ENCODE measurements around the gene SRCIN1.

Gene SRCIN1

DNA sequence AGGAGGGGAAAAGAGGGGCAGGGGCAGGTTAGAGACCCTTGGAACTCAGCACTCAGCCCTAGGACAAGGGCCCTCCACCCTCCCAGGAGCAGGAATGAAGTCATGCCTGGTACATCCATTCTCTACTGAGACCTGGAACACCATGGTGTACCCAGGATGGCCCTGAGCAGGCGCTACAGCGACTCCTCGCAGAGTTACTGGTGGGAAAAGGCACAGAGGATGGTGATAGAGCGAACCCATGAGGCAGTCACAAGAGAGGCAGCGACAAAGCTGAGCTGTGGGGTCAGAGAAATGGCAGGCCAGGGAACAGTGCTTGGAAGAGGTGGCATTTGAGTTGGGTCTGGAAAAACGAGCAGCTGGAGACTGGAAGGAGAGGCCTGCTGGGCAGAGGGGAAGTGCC, 37.5 kb downstream of the SRCIN1 start:
- H3K4me3 ChIP-seq, result no peak overlapping the region
- no peak overlapping the region for H3K27ac ChIP-seq

DNA sequence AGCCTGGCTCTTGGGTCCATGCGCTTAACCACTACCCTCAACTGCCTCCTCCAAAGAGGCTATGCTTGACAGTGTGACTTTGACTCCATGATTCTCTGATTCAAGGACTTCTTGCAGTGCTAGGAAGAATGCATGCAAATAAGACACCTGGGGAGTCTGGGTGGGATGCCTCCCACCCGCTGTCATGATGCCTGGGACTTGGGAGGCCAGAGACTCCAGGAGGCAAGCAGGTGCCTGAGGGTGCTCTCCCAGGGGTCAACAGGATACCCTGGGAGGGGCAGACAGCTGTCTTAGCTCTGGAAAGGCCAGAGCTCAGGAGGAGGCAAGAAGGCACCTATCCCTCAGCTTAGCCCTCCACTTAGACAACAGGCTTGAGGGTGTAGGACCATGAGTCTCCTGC, 38.4 kb downstream of the SRCIN1 start:
- Histone ChIP-seq H3K27ac (no peak overlapping the region), H3K4me3 (no peak overlapping the region)

DNA sequence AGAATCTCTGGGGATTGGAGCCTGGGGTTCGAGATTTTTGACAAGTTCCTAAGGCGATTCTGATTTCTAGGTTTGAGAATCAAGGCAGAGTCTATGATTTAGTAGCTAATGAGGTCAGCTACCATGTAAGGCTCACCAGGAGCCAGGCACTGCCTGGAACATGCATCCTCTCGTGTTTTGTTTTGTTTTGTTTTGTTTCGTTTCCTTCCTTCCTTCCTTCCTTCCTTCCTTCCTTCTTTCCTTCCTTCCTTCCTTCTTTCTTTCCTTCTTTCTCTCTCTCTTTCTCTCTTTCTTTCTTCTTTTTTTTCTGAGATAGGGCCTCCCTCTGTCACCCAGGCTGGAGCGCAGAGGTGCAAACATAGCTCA, 39.1 kb downstream of the SRCIN1 start:
- Histone ChIP-seq H3K27ac (no peak overlapping the region), H3K4me3 (no peak overlapping the region)

DNA sequence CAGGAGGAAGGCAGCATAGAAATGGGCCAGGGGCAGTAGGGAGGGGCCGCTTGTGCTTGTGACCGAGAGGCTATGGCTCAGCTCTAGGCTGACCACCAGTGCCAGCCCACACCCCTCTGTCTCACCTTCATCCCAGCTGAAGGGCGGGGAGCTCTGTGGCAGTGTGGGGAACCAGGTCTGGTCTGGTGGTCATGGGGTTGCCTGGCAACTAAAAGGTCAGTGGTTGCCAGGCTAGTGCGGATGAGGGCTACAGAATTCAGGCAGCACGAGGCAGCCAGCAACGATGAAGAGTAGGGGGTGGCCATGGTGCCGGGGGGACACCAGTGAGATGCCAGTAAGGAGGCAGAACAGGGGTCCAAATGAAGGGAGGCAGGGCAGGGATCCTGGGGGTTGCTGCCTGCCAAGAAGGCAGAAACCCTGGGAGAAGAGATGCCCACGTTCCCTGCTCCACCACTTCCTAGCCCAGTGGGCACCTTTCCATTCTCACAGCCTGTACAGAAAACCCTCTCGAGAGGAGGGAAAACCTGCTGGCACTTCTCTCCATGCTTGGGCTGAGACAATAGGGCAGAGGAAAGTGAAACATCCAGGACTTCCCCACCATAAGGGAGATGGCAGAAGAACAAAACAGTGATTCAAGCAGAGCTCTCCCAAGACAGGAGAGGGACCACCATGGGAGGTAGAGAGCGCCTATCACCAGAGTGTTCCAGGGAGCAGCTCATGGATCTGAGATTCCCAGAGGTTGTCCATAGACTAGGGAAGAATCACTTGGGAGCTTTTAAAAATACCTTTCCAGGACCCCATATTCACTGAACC, 39.7 kb downstream of the SRCIN1 start:
- no peak overlapping the region for H3K4me3 ChIP-seq
- no peak overlapping the region for H3K27ac ChIP-seq

- no peak overlapping the region for H3K4me3 ChIP-seq
- no peak overlapping the region for H3K27ac ChIP-seq
Observed at GRCh38 chr17:38564869-38565268, 40.9 kb downstream of the SRCIN1 start.

DNA sequence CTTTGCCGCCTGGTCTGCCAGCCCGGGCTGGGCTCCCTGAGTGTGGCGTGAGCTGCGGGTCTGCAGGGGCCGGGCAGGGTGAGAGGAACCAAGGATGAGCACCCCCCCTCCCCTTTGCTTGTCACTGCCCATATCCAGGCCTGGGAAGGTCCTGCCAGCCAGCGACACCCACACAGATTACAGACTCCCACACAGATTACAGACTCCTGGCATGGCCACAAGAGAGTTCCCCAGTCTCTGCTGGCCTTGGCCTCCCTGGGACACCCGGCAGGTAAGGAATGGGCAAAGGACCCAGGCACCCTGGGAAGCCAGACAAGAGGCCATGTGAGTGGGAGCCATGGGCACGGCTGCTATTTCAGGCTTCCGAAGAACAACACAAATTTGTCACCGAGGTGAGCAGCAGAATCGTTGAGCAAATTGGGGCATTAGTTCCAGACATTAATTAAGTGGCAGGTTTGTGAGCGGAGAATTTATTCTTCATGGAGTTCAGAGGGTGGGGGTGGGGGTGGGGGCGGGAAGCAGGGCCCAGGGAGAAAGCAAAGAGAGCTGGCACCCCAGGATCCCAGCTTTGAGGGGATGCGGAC, 41.4 kb downstream of the SRCIN1 start:
- Histone ChIP-seq H3K4me3 (no peak overlapping the region), H3K27ac (no peak overlapping the region)

GRCh38 chr17:38563362-38564253, 42.1 kb downstream of the SRCIN1 start:
- H3K4me3 ChIP-seq, result no peak overlapping the region
- no peak overlapping the region for H3K27ac ChIP-seq

DNA sequence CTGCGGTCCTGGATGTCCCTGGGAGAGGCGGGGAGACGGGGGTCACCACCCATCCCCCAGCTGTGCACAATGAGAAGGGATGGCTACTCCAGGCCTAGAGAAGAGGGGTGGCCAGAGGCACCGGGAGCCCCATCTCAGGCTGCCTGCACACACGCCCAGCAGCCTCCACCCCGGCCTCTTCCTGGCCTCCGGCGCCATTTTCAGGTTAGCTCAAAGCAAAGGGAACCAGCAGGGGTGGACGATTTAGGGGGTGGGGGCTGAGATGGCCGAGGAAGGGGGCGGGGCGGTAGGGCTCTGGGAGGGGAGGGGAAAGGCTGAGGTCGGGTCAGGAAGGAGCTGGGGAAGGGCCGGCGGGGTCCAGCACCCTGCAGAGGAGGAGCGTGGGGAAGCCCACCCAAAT, 42.8 kb downstream of the SRCIN1 start:
- Histone ChIP-seq H3K27ac (no peak overlapping the region), H3K4me3 (no peak overlapping the region)

- Histone ChIP-seq H3K27ac (no peak overlapping the region), H3K4me3 (no peak overlapping the region)
Observed at GRCh38 chr17:38562215-38562569, 43.6 kb downstream of the SRCIN1 start.

GRCh38 chr17:38561416-38562214, 44.1 kb downstream of the SRCIN1 start:
- Histone ChIP-seq H3K27ac (no peak overlapping the region), H3K4me3 (no peak overlapping the region)

DNA sequence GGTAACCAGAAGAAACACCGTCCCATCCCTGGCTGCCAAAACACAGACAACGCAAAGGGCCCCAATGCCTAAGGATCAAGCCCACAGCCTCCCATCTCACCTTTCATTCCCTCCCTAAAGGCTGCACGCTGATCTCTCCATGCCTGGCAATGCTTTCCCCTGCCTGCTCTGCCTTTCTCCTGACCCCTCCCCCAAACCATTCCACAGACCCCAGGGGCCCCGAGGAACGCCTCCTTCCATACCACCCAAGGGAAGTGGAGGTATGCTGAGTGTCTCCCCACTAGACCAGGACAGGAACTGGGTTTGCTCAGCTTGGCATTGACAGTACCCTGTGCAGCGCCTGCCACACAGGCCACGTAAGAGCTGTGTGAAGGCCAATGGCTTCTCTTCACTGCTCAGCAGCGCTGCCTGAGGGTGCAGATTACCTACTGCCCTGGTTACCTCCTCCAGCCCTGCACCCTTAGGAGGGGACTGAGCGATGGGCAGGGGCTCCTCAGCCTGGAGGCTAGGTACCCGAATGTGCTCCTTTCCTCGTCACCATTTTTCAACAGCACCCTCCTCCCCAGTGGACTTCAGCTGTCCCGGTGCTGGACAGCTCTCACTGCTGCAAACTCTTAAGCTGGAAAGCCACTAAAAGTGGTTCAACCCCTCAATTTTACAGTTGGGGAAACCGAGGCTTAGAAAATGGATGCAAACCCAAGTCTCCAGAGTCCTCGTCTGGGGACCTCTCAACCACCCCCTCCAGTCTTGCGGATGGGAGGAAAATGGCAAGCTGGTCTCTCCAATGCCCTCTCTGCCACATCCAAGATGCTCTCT, 45.0 kb downstream of the SRCIN1 start:
- H3K27ac ChIP-seq, result no peak overlapping the region

DNA sequence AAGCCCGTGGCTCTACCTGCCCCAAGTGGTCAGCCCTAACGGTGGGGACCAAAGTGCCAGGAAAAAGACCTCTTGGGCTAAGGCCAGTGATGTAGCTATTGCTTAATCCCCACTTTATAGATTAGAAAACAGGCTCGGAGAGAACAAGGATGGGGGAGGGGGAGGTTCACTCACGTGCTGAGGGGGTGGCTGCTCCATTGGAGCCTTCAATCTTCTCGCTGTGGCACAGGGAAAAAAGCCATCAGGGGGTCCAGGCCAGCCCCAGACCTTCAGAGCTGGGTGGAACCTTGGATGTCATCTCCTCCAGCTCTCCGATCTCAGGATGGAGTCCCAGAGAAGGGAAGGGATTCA, 45.9 kb downstream of the SRCIN1 start:
- Histone ChIP-seq H3K4me3 (peak overlapping the region in 2 of 7 experiments; percentile 43 to 53), H3K27ac (no peak overlapping the region)

More for the DNA sequence above, 45.0 kb downstream of the SRCIN1 start:
- no peak overlapping the region for H3K4me3 ChIP-seq

GRCh38 chr17:38559051-38559879, 46.5 kb downstream of the SRCIN1 start:
- H3K4me3 ChIP-seq, result peak overlapping the region; percentile 19 to 53 (median 43)

DNA sequence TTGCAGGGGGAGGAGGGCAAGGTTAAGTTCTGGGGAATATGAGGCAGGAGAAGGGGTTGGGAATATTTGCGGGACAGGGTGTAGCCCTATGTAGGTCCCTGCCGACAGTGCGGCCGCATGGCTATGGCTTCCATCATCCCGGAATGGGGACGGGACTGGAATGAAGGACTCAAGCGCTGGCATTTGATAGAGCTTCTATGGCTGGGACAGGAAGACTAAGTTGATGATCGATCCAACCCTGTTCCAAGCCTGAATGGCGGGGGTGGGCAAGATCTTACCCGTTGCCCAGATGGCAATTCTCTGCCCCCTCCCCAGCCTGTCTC, 47.1 kb downstream of the SRCIN1 start:
- H3K4me3 ChIP-seq, result peak overlapping the region; percentile 19 to 53 (median 43)
- peak overlapping the region in 9 of 21 experiments; percentile 7 to 67 (median 19) for H3K27ac ChIP-seq

More at GRCh38 chr17:38559051-38559879, 46.5 kb downstream of the SRCIN1 start:
- peak overlapping the region in 8 of 21 experiments; percentile 9 to 67 (median 26) for H3K27ac ChIP-seq

- peak overlapping the region in 8 of 21 experiments; percentile 7 to 67 (median 24) for H3K27ac ChIP-seq
- H3K4me3 ChIP-seq, result peak overlapping the region; percentile 19 to 53 (median 43)
Observed at GRCh38 chr17:38557836-38558727, 47.7 kb downstream of the SRCIN1 start.

DNA sequence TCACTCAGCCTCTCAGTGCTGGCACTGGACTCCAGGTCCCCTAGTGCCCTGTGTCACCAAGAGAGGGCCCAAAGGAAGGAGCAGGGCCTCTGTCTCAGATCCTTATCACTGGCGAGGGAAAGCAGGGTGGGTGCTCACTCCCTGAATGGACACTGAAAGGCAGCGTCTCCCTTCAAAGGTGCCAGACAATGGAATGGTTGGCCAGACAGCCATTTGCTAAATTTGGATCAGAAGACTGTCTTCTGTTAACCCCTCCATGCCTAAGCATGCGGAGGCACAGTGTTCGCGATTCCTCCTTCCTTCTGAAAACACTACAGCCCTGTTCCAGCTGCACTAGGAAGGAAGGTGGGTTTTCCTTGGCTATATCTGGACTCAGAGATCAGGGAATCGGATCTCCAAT, 48.4 kb downstream of the SRCIN1 start:
- no peak overlapping the region for H3K4me3 ChIP-seq
- peak overlapping the region in 5 of 21 experiments; percentile 7 to 50 (median 19) for H3K27ac ChIP-seq

GRCh38 chr17:38556239-38556638, 49.5 kb downstream of the SRCIN1 start:
- no peak overlapping the region for H3K4me3 ChIP-seq
- peak overlapping the region in 1 of 21 experiments; percentile 25 for H3K27ac ChIP-seq

Measured in skin epidermis (tissue), 12 donors.